Sigmoid colon (tissue), 7 donors: ENCODE results near the gene CCSER1. TPM values are rescaled to one million over a fixed set of nuclear protein-coding genes. Genes with fewer than 3 reads are reported as not detected.
"Not testable (repeated sequence)": the region's sequence is repeated elsewhere in the genome, so short reads cannot be mapped to it uniquely, and the experiment has no call there.

ENCODE experiments used
- DNase-seq: peaks from one replicate; pipeline ENCODE4 v3.0.0-alpha.2; 2019
- H3K27ac ChIP-seq, 4 donors: fragments of 200-600 bp; sonication (generic); one replicate each; pipeline ENCODE4 v1.5.1; 2016 to 2019; ENCODE audit warnings: mild to moderate bottlenecking in 1 of 4
- H3K27me3 ChIP-seq, 3 donors: fragments of 200-600 bp; sonication (generic); one replicate each; pipeline ENCODE4 v1.5.1; 2019; ENCODE audit warnings: mild to moderate bottlenecking in 1 of 3
- H3K36me3 ChIP-seq, 4 donors: fragments of 200-600 bp; sonication (generic); one replicate each; pipeline ENCODE4 v1.5.1; 2016 to 2019
- H3K4me1 ChIP-seq, 4 donors: fragments of 200-600 bp; sonication (generic); one replicate each; pipeline ENCODE4 v1.5.1; 2017 to 2019
- H3K4me3 ChIP-seq, 4 donors: fragments of 200-600 bp; sonication (generic); one replicate each; pipeline ENCODE4 v1.5.1; 2017 to 2019; ENCODE audit warnings: mild to moderate bottlenecking in 2 of 4, moderate library complexity in 1 of 4
- H3K9me3 ChIP-seq, 4 donors: fragments of 200-600 bp in 3 of 4; sonication (generic) in 3 of 4; one replicate each; pipeline versions ENCODE4 v1.5.1 to v1.6.1; 2013 to 2019
- EP300 ChIP-seq, 4 donors: sonication (generic); formaldehyde crosslinking; IDR thresholded peaks; one replicate each; pipeline ENCODE4 v1.6.1; 2017; ENCODE audit warnings: antibody characterized with exemption in 4 of 4
- POLR2A ChIP-seq, 2 donors: fragments of 450-650 bp; IDR thresholded peaks; one replicate each; pipeline ENCODE4 v1.6.1; 2016; ENCODE audit warnings: antibody characterized with exemption in 2 of 2, mild to moderate bottlenecking in 2 of 2, moderate library complexity in 2 of 2
- POLR2AphosphoS5 ChIP-seq, 4 donors: sonication (generic); formaldehyde crosslinking; IDR thresholded peaks; one replicate each; pipeline ENCODE4 v1.6.1; 2017; ENCODE audit warnings: antibody characterized with exemption in 4 of 4
- WGBS, 2 donors: extraction: QIAGEN DNeasy Blood & Tissue Kit; methylation state at CpG; one replicate each; pipeline ENCODE4 v1.1.7; 2013; 5-methylcytosine and 5-hydroxymethylcytosine counted together
- intact Hi-C: fragments of 100-400 bp; cut with DNase I; formaldehyde crosslinking; loops from one replicate; pipeline ENCODE4 v1.15.1; 2023
- polyA plus RNA-seq, 3 donors: library from polyadenylated mRNA; stranded (reverse); fragments of 200-250 nt; gene quantifications; one replicate each; pipeline ENCODE4 v1.2.3, GENCODE V29; 2013
- total RNA-seq, 4 donors: library from RNA; depleted of rRNA; stranded (reverse); fragments of >200 nt; gene quantifications; one replicate each; pipeline ENCODE4 v1.1.0, GENCODE V29; 2016
- TF ChIP-seq, protein P1 (sequence below), 4 experiments: fragments of 450-650 bp in 3 of 4; fragments of 200-600 bp in 1 of 4; IDR thresholded peaks; one replicate each; pipeline ENCODE4 v1.5.1; 2016 to 2019; ENCODE audit warnings: antibody characterized with exemption in 4 of 4, mild to moderate bottlenecking in 3 of 4, moderate library complexity in 2 of 4
- donor health status: healthy with polysubstance abuse.
- donor health status: Bipolar disorder and iron deficiency.
- donor health status: healthy.

CCSER1 gene
- total and polyA plus RNA-seq, 7 donors: 1.6 to 7.2 (median 4.2) TPM

DNA sequence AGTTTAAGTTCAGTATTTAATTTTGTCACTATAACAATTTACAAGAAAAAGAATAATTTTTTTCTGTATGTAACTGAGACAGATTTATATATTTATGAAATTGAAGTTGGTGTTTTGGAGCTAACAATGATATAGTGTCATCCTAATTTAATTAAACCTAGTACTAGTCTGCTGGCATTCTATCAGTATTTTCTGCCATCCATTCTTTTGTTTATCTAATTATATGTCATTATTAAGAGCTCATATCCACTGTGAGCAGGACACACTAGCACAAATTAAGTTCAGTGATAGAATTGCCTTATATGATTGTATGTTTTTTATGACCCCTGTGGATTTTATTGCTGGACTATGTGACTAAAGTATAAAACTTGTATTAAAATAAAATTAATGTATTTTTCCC is 996.5 kb downstream of the CCSER1 start:
- Histone ChIP-seq H3K36me3 (no peaks in the 10 kb centered on the region), H3K27ac (no peak overlapping the region), H3K9me3 (no peaks in the 10 kb centered on the region), H3K4me3 (no peak overlapping the region), H3K27me3 (no peaks in the 10 kb centered on the region), H3K4me1 (no peaks in the 10 kb centered on the region)
- no peak for DNase-seq
- intact Hi-C loops: no loop called here
- TF ChIP-seq POLR2AphosphoS5 (IDR thresholded peaks at IDR 0.05): no peak
- no peak for TF ChIP-seq EP300 (IDR thresholded peaks at IDR 0.05)

DNA sequence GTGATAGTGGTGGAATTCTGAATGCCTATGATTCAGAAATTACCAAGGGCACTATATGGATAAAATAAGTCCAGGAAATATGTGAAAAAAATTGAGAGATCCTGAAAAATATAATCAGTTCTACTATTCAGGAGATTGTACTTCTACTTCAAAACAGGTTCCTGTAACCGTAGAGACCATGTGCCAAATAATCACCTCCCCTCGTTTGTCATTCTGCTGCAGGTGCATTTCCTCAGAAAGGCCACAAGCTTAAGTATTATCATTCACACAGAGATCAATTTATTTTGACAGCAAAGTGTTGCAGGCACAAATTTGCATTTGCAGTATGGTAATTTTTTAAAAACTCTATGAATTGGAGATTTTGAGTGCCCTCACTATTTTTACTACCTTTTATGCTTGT is 1000.0 kb downstream of the CCSER1 start:
- intact Hi-C loops: no loop called here

DNA sequence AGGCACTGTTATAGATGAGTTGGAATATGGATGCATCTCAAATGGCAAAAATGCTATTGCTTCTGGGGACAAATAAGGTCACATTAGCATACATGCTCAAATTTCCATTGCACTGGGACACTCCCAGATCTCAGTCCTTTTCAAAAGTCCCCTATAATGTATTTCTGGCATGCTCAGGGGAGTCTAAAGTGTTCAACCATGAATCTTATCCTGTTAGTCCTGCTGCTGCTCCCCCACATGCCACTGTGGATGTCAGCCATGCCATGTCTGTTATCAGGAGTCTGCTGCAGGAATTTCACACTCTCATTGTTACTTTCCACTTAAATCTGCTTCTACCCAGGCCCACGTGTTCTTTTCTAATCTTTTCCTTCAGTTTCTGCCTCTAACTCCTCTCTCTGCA is 1000.6 kb downstream of the CCSER1 start:
- H3K27me3 ChIP-seq: no peaks in the 10 kb centered on the region
- no peaks in the 10 kb centered on the region for H3K9me3 ChIP-seq
- H3K27ac ChIP-seq: no peak overlapping the region
- WGBS, 2 donors: 5 to 28% methylated on average over 1 of the region's 1 CpG
- no peaks in the 10 kb centered on the region for H3K36me3 ChIP-seq
- intact Hi-C loops: no loop called here
- no peak overlapping the region for H3K4me3 ChIP-seq
- DNase-seq: no peak
- no peak for TF ChIP-seq POLR2AphosphoS5 (IDR thresholded peaks at IDR 0.05)
- TF ChIP-seq, protein P1, sequence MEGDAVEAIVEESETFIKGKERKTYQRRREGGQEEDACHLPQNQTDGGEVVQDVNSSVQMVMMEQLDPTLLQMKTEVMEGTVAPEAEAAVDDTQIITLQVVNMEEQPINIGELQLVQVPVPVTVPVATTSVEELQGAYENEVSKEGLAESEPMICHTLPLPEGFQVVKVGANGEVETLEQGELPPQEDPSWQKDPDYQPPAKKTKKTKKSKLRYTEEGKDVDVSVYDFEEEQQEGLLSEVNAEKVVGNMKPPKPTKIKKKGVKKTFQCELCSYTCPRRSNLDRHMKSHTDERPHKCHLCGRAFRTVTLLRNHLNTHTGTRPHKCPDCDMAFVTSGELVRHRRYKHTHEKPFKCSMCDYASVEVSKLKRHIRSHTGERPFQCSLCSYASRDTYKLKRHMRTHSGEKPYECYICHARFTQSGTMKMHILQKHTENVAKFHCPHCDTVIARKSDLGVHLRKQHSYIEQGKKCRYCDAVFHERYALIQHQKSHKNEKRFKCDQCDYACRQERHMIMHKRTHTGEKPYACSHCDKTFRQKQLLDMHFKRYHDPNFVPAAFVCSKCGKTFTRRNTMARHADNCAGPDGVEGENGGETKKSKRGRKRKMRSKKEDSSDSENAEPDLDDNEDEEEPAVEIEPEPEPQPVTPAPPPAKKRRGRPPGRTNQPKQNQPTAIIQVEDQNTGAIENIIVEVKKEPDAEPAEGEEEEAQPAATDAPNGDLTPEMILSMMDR (IDR thresholded peaks at IDR 0.05): no peak
- TF ChIP-seq EP300 (IDR thresholded peaks at IDR 0.05): no peak
- no peak for TF ChIP-seq POLR2A (IDR thresholded peaks at IDR 0.05)
- H3K4me1 ChIP-seq: no peaks in the 10 kb centered on the region

More for the DNA sequence above, 1000.0 kb downstream of the CCSER1 start:
- Histone ChIP-seq H3K4me3 (no peak overlapping the region), H3K27ac (no peak overlapping the region), H3K36me3 (no peaks in the 10 kb centered on the region), H3K9me3 (no peaks in the 10 kb centered on the region), H3K27me3 (no peaks in the 10 kb centered on the region), H3K4me1 (no peaks in the 10 kb centered on the region)
- WGBS, 2 donors: 71 to 79% methylated on average over 2 of the region's 2 CpGs
- TF ChIP-seq POLR2A (IDR thresholded peaks at IDR 0.05) (no peak), EP300 (IDR thresholded peaks at IDR 0.05) (no peak), POLR2AphosphoS5 (IDR thresholded peaks at IDR 0.05) (no peak)
- TF ChIP-seq, protein P1 (IDR thresholded peaks at IDR 0.05): no peak
- no peak for DNase-seq

DNA sequence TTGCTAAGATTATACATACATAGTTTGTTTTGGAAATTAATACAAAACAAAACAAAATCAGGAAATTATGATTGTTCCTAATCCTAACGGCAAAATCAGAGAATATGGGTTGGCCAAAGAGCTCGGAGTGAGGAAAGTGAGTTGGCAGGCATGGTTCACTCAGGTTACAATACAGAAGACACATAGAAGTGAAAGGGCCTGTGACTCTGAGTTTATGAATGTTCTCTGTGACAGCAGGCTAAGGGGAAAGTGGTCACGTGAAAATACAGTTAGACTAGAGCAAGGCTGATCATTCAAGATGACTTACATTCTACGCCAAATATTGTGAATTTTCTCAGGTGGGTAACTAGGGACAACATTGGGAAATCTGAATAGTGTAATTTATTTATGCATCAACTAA is 1001.3 kb downstream of the CCSER1 start:
- no peak overlapping the region for H3K27ac ChIP-seq
- H3K4me1 ChIP-seq: no peaks in the 10 kb centered on the region
- intact Hi-C loops: no loop called here
- TF ChIP-seq POLR2A (IDR thresholded peaks at IDR 0.05): no peak
- no peak for TF ChIP-seq EP300 (IDR thresholded peaks at IDR 0.05)
- TF ChIP-seq, protein P1 (IDR thresholded peaks at IDR 0.05): no peak
- no peak for TF ChIP-seq POLR2AphosphoS5 (IDR thresholded peaks at IDR 0.05)
- H3K27me3 ChIP-seq: no peaks in the 10 kb centered on the region
- no peaks in the 10 kb centered on the region for H3K36me3 ChIP-seq
- H3K9me3 ChIP-seq: no peaks in the 10 kb centered on the region
- no peak for DNase-seq
- H3K4me3 ChIP-seq: no peak overlapping the region
- 90 to 91% methylated on average over 4 of the region's 4 CpGs for WGBS, 2 donors

GRCh38 chr4:91147067-91147466 is 1019.9 kb downstream of the CCSER1 start:
- no peaks in the 10 kb centered on the region for H3K27me3 ChIP-seq
- H3K4me1 ChIP-seq: no peaks in the 10 kb centered on the region
- H3K9me3 ChIP-seq: peaks cover 0 to 7% (median 0%) of the 10 kb centered on the region in 4 donors
- peak; percentile 34 for DNase-seq
- H3K36me3 ChIP-seq: no peaks in the 10 kb centered on the region
- H3K4me3 ChIP-seq: no peak overlapping the region
- no peak overlapping the region for H3K27ac ChIP-seq
- 73 to 75% methylated on average over 6 of the region's 6 CpGs for WGBS, 2 donors
- intact Hi-C loops: no loop called here
- TF ChIP-seq POLR2A (IDR thresholded peaks at IDR 0.05): no peak
- TF ChIP-seq, protein P1 (IDR thresholded peaks at IDR 0.05): no peak
- no peak for TF ChIP-seq EP300 (IDR thresholded peaks at IDR 0.05)
- TF ChIP-seq POLR2AphosphoS5 (IDR thresholded peaks at IDR 0.05): no peak

- WGBS, 2 donors: 90% methylated on average over 4 of the region's 4 CpGs
Measured at GRCh38 chr4:91154041-91154440, 1026.8 kb downstream of the CCSER1 start.

GRCh38 chr4:91167864-91168653 is 1040.9 kb downstream of the CCSER1 start:
- H3K9me3 ChIP-seq, H3K27ac ChIP-seq, DNase-seq, H3K27me3 ChIP-seq, H3K4me3 ChIP-seq, intact Hi-C loops, H3K4me1 ChIP-seq, H3K36me3 ChIP-seq: not testable (repeated sequence)
- 89 to 92% methylated on average over 42 of the region's 42 CpGs for WGBS, 2 donors

More at GRCh38 chr4:91154041-91154440, 1026.8 kb downstream of the CCSER1 start:
- H3K36me3 ChIP-seq, H3K27ac ChIP-seq, H3K9me3 ChIP-seq, intact Hi-C loops, H3K27me3 ChIP-seq, H3K4me3 ChIP-seq, DNase-seq, H3K4me1 ChIP-seq: not testable (repeated sequence)
